HUES6 (cell line): ENCODE measurements around the gene ATAD3C.
A peak's percentile ranks its signal among the peaks of the same experiment; 100 is the strongest.
"Not testable (repeated sequence)": the region's sequence is repeated elsewhere in the genome, so short reads cannot be mapped to it uniquely, and the experiment has no call there.

Experiments
- H3K27ac ChIP-seq: 2 replicates; pipeline ENCODE4 v1.7.0; 2013; ENCODE audit warnings: low read depth, mild to moderate bottlenecking, low read length, inconsistent platforms
- H3K27me3 ChIP-seq: 2 replicates; pipeline ENCODE4 v1.6.1; 2013; ENCODE audit warnings: low read length; ENCODE audit not compliant: control insufficient read depth, insufficient read depth
- H3K36me3 ChIP-seq: 2 replicates; pipeline ENCODE4 v1.6.1; 2013; ENCODE audit warnings: low read length; ENCODE audit not compliant: control insufficient read depth, insufficient read depth
- H3K4me1 ChIP-seq: 2 replicates; pipeline ENCODE4 v1.6.1; 2013; ENCODE audit warnings: low read length; ENCODE audit not compliant: control insufficient read depth, insufficient read depth
- H3K4me3 ChIP-seq: 2 replicates; pipeline ENCODE4 v1.5.1; 2013; ENCODE audit warnings: low read depth, low read length
- H3K9ac ChIP-seq: one replicate; pipeline ENCODE4 v1.6.1; 2013; ENCODE audit warnings: mild to moderate bottlenecking, low read length
- H3K9me3 ChIP-seq: 2 replicates; pipeline ENCODE4 v1.6.1; 2013; ENCODE audit warnings: low read depth, low read length; ENCODE audit not compliant: control insufficient read depth, insufficient read depth

Gene ATAD3C

DNA sequence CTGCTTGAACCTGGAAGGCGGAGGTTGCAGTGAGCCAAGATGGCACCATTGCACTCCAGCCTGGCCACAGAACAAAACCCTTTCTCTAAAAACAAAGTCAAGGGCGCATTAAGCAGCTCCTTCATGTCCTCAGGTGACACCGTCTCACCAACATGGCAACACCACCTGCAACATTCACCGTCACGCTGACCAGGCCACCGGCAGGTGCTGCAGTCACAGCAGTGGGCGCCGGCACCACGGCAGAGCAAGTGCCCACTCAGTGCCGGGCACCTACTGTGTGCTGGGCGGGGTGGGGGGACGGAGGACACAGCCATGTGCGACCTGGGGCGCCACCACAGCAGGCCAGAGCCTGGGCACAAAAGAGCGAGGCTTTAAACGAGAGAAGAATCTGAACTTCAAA, 34.2 kb downstream of the ATAD3C start:
- Histone ChIP-seq H3K27ac (no peak overlapping the region), H3K36me3 (peaks cover 77% of the 10 kb centered on the region), H3K27me3 (no peaks in the 10 kb centered on the region), H3K4me1 (no peaks in the 10 kb centered on the region), H3K9me3 (no peaks in the 10 kb centered on the region), H3K4me3 (no peak overlapping the region), H3K9ac (no peak overlapping the region)

DNA sequence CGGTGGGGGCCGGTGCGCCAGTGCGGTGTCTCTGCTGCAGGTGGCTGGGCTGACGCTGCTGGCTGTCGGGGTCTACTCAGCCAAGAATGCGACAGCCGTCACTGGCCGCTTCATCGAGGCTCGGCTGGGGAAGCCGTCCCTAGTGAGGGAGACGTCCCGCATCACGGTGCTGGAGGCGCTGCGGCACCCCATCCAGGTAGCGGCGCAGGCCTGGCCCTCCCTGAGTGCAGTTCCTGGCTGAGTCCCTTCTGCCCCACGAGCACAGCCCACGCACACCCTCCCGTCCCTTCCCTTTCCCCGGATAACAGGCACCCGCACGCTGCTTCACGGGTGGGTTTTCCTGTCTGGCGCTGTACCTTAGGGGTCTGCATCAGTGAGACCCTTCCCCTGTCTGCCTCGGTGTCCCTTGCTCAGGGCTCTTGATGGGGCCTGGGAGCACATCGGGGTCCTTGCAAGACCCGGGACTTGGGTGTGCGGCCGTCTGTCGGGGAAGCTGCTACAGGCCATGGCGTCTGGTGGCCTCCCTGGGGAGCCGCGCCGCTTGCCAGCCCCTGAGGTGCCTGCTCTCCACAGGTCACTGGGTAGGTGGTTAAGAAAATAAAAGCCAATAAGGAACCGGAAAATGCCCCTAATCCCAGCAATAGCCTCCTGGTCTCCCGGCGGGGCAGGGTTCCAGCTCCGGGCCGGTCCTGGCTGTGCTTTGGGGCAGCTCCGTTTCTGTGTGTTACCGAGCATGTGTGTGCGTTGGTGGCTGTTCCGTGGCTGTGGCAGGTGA, 35.7 kb downstream of the ATAD3C start:
- peaks cover 78% of the 10 kb centered on the region for H3K36me3 ChIP-seq
- H3K4me1 ChIP-seq, H3K9ac ChIP-seq, H3K9me3 ChIP-seq, H3K27ac ChIP-seq, H3K27me3 ChIP-seq, H3K4me3 ChIP-seq: not testable (repeated sequence)

DNA sequence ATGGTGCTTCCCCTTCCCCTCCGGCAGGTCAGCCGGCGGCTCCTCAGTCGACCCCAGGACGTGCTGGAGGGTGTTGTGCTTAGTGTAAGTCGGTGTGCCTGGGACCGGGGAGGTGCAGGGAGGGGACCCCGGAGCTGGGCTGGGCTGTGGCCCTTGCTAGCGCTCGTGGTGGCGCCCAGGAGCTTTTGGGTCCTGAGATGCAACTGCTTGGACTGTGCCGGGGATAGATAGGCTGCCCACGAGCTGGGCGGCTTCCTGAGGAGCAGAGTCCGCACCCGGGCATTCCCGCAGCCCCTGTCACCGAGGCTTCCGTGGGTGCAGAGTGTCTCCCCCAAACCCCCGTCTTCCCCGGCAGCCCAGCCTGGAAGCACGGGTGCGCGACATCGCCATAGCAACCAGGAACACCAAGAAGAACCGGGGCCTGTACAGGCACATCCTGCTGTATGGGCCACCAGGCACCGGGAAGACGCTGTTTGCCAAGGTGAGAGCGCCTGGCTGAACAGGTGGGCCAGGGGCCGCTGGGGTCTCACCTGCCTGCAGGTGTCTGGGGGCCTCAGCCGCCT, 36.3 kb downstream of the ATAD3C start:
- not testable (repeated sequence) for H3K27me3 ChIP-seq, H3K27ac ChIP-seq, H3K9me3 ChIP-seq, H3K4me1 ChIP-seq, H3K9ac ChIP-seq, H3K4me3 ChIP-seq
- peaks cover 81% of the 10 kb centered on the region for H3K36me3 ChIP-seq

DNA sequence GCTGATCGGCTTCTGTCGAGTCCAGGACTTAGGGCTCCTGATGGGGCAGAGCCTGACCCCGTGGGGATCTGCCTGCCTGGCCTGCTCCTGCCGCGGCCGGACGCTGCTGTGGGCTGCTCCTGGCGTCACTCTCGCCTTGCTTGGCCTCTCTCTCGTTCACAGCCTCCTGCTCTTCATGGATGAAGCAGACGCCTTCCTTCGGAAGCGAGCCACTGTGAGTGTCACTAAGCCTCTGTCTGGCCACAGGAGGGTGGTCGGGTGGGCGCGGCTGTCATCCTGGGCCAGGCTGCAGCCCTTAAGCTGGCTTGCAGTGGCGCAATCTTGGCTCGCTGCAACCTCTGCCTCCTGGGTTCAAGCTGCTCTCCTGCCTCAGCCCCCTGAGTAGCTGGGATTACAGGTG, 38.2 kb downstream of the ATAD3C start:
- 0 out of 2 replicates have a peak, but pooled peaks cover 2% of the 10 kb centered on the region for H3K9me3 ChIP-seq
- no peak overlapping the region for H3K27ac ChIP-seq
- H3K27me3 ChIP-seq: no peaks in the 10 kb centered on the region
- peaks cover 84% of the 10 kb centered on the region for H3K36me3 ChIP-seq
- no peak overlapping the region for H3K9ac ChIP-seq
- no peak overlapping the region for H3K4me3 ChIP-seq
- no peaks in the 10 kb centered on the region for H3K4me1 ChIP-seq

DNA sequence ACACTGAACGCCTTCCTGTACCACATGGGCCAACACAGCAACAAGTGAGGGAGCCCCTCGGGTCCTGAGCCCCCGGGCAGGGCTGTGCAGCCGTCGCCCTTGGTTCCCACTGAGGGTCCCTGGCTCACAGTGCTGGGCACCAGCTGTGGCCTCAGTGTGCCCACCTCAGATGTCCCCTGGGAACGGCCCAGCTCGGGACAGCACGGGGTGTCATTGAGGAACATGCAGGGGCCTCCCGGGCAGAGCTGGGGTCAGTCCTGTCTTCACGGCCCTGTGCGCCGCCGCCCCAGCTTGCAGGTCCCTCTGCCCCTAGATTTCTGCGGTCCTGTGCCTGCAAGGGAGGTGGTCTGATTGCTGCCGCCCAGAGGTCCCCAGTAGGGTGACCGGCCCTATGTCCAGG, 39.7 kb downstream of the ATAD3C start:
- H3K4me3 ChIP-seq: no peak overlapping the region
- H3K4me1 ChIP-seq: no peaks in the 10 kb centered on the region
- 0 out of 2 replicates have a peak, but pooled peaks cover 2% of the 10 kb centered on the region for H3K9me3 ChIP-seq
- no peak overlapping the region for H3K27ac ChIP-seq
- H3K36me3 ChIP-seq: peaks cover 80% of the 10 kb centered on the region
- no peak overlapping the region for H3K9ac ChIP-seq
- no peaks in the 10 kb centered on the region for H3K27me3 ChIP-seq

DNA sequence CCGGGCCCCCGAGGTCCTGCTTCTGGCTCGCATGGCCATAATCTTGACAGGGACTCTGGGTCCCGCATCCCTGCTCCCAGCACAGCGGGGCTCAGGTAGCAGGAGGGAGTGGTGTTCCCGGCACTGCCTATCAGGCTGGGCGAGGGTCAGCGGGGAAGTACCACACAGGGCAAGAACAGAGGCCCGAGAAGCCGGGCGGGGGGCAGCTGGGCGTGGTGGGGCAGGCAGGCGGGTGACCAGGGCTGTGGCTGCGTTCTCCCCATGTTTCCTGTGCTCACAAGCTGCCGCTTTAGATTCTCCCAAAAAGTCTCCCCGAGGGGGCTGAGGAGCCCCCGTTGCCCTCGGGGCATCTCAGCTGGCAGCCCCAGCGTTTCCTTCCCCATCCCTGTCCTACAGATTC, 40.4 kb downstream of the ATAD3C start:
- Histone ChIP-seq H3K4me1 (no peaks in the 10 kb centered on the region), H3K9me3 (0 out of 2 replicates have a peak, but pooled peaks cover 2% of the 10 kb centered on the region), H3K36me3 (peaks cover 79% of the 10 kb centered on the region), H3K9ac (no peak overlapping the region), H3K4me3 (no peak overlapping the region), H3K27me3 (no peaks in the 10 kb centered on the region), H3K27ac (no peak overlapping the region)

DNA sequence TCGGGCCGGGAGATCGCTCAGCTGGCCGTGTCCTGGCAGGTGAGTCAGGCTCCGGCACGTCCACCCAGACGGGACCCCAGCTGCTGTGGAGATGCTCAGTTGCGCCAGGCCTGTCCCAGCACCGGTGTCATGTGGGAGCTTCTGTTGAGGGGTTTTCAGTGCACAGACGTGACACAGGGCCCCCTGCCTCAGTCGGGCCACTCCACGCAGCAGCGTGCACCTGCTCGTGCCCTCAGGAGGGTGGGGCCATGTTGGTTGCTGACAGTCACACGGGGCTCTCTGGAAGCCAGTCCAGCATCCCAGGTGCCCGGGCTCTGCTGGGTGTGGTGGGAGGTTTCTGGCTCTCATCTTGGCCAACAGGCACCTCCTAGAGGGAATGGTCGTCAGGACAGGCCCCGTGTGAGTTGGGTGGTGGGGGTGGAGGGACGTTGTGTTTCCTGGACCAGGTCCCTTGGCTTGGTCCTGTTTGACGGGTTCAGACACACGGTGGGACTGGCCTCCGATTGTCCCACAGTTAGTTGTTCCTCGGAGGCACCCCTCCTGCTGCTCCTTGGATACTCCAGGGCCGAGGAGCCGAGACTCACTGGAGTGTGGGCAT, 41.2 kb downstream of the ATAD3C start:
- peaks cover 81% of the 10 kb centered on the region for H3K36me3 ChIP-seq

DNA sequence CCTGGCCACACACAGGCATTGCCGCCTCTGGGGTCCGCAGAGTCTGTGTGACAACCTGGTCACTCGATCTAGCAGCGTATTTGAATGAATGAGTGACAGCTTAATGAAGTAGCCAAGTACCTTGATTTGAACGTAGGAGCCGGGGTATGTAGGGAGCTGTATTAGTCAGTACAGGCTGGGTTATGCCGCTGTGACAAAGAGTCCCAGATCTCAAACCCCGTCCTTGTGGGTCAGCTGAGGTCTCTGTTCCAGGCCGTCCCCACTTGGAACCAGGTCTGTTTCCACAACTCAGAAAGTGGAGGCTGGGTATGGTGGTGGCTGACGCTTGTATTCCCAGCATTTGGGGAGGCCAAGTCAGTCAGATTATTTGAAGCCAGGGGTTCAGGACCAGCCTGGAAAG, 42.1 kb downstream of the ATAD3C start:
- Histone ChIP-seq H3K9me3 (0 out of 2 replicates have a peak, but pooled peaks cover 2% of the 10 kb centered on the region), H3K27ac (no peak overlapping the region), H3K9ac (no peak overlapping the region), H3K4me1 (no peaks in the 10 kb centered on the region), H3K4me3 (no peak overlapping the region), H3K36me3 (peaks cover 79% of the 10 kb centered on the region), H3K27me3 (no peaks in the 10 kb centered on the region)

More for the DNA sequence above, 41.2 kb downstream of the ATAD3C start:
- H3K4me1 ChIP-seq: no peaks in the 10 kb centered on the region
- H3K9ac ChIP-seq: no peak overlapping the region
- H3K27me3 ChIP-seq: no peaks in the 10 kb centered on the region
- 0 out of 2 replicates have a peak, but pooled peaks cover 2% of the 10 kb centered on the region for H3K9me3 ChIP-seq
- no peak overlapping the region for H3K27ac ChIP-seq
- H3K4me3 ChIP-seq: no peak overlapping the region

DNA sequence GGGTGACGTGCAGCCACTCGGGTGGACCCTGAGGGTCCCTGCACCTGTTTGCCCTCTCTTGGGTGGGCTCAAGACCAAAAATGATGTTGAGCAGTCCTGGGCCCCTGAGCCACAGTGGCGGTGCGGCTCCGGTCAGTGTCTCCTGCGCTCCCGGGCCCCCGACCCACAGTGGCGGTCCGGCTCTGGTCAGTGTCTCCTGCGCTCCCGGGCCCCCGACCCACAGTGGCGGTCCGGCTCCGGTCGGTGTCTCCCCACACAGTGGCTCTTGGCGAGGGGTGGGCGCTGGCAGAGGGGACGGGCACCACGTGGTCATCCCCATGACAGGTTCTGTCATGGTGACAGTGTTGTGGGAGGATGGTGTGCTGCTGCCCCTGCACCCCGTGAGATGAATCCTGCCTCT, 44.8 kb downstream of the ATAD3C start:
- H3K27me3 ChIP-seq, H3K4me1 ChIP-seq, H3K27ac ChIP-seq, H3K4me3 ChIP-seq, H3K9me3 ChIP-seq, H3K9ac ChIP-seq: not testable (repeated sequence)
- H3K36me3 ChIP-seq: peaks cover 55% of the 10 kb centered on the region

DNA sequence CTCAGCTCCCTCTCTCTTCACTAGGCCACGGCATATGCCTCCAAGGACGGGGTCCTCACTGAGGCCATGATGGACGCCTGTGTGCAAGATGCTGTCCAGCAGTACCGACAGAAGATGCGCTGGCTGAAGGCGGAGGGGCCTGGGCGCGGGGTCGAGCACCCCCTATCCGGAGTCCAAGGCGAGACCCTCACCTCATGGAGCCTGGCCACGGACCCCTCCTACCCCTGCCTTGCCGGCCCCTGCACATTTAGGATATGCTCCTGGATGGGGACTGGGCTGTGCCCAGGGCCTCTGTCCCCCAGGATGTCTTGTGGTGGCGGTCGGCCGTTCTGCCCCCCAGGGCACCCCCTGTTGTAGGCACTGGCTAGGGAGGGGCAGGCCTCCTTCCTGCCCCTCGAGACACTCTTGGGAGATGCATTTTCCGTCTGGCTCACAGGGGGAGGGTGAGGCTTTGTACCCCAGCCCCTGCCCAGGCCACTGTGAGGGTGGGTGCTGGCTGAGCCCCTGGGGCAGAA, 46.0 kb downstream of the ATAD3C start:
- H3K4me3 ChIP-seq, H3K9me3 ChIP-seq, H3K27ac ChIP-seq, H3K4me1 ChIP-seq, H3K27me3 ChIP-seq, H3K9ac ChIP-seq: not testable (repeated sequence)
- H3K36me3 ChIP-seq: peaks cover 45% of the 10 kb centered on the region

DNA sequence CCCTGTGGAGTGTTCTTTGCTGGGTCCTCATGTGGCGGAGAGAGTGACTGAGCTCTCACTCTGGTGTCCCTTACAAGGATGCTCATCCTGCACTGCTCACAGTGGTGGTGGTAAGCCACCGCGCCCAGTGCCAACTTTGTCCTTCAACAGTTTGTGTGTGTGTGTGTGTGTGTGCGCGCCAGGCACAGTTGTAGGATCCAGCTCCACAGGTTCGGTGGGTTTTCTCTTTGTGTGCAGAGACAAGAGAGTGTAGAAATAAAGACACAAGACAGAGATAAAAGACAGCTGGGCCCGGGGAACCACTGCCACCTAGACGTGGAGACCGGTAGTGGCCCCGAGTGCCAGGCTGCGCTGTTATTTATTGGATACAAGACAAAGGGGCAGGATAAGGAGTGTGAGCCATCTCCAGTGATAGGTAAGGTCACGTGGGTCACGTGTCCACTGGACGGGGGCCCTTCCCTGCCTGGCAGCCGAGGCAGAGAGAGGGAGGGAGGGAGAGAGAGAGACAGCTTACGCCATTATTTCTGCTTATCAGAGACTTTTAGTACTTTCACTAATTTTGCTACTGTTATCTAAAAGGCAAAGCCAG, 55.4 kb downstream of the ATAD3C start:
- H3K36me3 ChIP-seq, H3K4me1 ChIP-seq, H3K27ac ChIP-seq, H3K27me3 ChIP-seq, H3K9me3 ChIP-seq: not testable (repeated sequence)
- Histone ChIP-seq H3K9ac (peak overlapping the region; percentile 26), H3K4me3 (peak overlapping the region; percentile 46; the same call in 1 of the 2 replicates)
